ENCODE data around the gene PDE4B.

GRCh38 chr1:66373157-66373591 lies 580.5 kb downstream of the PDE4B start:
- no peak for TF ChIP-seq CTCF (IDR thresholded peaks at IDR 0.05)
- TF ChIP-seq POLR2A (IDR thresholded peaks at IDR 0.05), result no peak

All from body of pancreas (tissue), 4 donors.